ENCODE measurements around the gene MDH2. TPM values are rescaled to one million over a fixed set of nuclear protein-coding genes. Genes with fewer than 3 reads are reported as not detected.

MDH2 gene
- total and polyA plus RNA-seq, 2 of the 8 experiments (the other 6 are each of a cell fraction or from before 2014, with no cell fraction given), result 203 to 254 TPM

- H3K4me1 ChIP-seq (replicated peaks in 1 of 4; ENCODE audit: control insufficient read depth in 3 of 4, insufficient read depth in 4 of 4, low read length in 3 of 4), result no peaks in the 10 kb centered on the region
- DNase-seq (ENCODE audit: low read depth in 1 of 2, low spot score in 2 of 2) (no peak), FAIRE-seq (no peak)
- no peak overlapping the region for H4K91ac ChIP-seq (replicated peaks; ENCODE audit: insufficient read length, low read length)
- WGBS, 2 experiments (ENCODE audit: extremely low coverage in 1 of 2, insufficient coverage in 1 of 2, insufficient read length in 1 of 2, insufficient replicate concordance in 2 of 2, low coverage in 1 of 2, low lambda C conversion rate in 2 of 2, missing lambda C conversion rate in 1 of 2), result 92% methylated on average over 5 of the region's 5 CpGs; no CpG with 5 or more reads in 1 of the 2 experiments
- H3K79me2 ChIP-seq (ENCODE audit: control insufficient read depth in 1 of 2, insufficient read depth in 2 of 2, low read length in 2 of 2), result no peaks in the 10 kb centered on the region
- H2BK12ac ChIP-seq (ENCODE audit: low read depth, low read length), result no peak overlapping the region
- no peaks in the 10 kb centered on the region for H4K20me1 ChIP-seq (replicated peaks in 1 of 2; ENCODE audit: control insufficient read depth in 1 of 2, insufficient read depth in 2 of 2, low read length in 2 of 2)
- no peak overlapping the region for H3K18ac ChIP-seq (ENCODE audit: extremely low read depth, low read length)
- no peak overlapping the region for H3K14ac ChIP-seq (ENCODE audit: insufficient read length)
- no peak overlapping the region for H4K5ac ChIP-seq (ENCODE audit: insufficient read length, low read depth, low read length)
- no peak overlapping the region for H2BK5ac ChIP-seq (ENCODE audit: low read depth, low read length)
- no peaks in the 10 kb centered on the region for H3K79me1 ChIP-seq (ENCODE audit: low read depth, low read length)
- ChIA-PET CTCF (ENCODE audit: partially characterized antibody) (interaction anchor here (1.3 kb wide), 1 partner anchor 38 kb away, joined by 3 read pairs; no protein-coding TSS in a partner anchor), POLR2A (ENCODE audit: partially characterized antibody) (no interaction called here)
- TF ChIP-seq SRF (IDR thresholded peaks at IDR 0.05; ENCODE audit: low read depth, low read length), result no peak
- TF ChIP-seq KDM5A (IDR thresholded peaks at IDR 0.05; ENCODE audit: low read length), result no peak
- no peak for TF ChIP-seq POLR2A (IDR thresholded peaks at IDR 0.05; ENCODE audit: control extremely low read depth in 1 of 2, low read depth in 2 of 2, low read length in 2 of 2)
- no peak for TF ChIP-seq GABPA (IDR thresholded peaks at IDR 0.05; ENCODE audit: borderline replicate concordance, insufficient read depth, low read length)
- H3K23ac ChIP-seq (ENCODE audit: insufficient read length), result no peak overlapping the region
- H2AFZ ChIP-seq (ENCODE audit: low read length), result no peak overlapping the region
- H3K4ac ChIP-seq (replicated peaks; ENCODE audit: insufficient read length, low read depth, low read length), result no peak overlapping the region
- H3K27ac ChIP-seq (ENCODE audit: low read depth, low read length), result no peak overlapping the region
- no peak overlapping the region for H3K9ac ChIP-seq (replicated peaks in 1 of 4; ENCODE audit: extremely low read depth in 1 of 4, low read depth in 3 of 4, low read length in 3 of 4)
- no peak overlapping the region for H3K4me3 ChIP-seq (ENCODE audit: extremely low read depth in 1 of 4, insufficient read depth in 2 of 4, low read depth in 3 of 4, low read length in 4 of 4)
- no peaks in the 10 kb centered on the region for H3K9me3 ChIP-seq (ENCODE audit: insufficient read depth in 2 of 2, low read depth in 1 of 2, low read length in 1 of 2)
- H3K4me2 ChIP-seq (ENCODE audit: insufficient read depth in 1 of 2, low read depth in 2 of 2, low read length in 2 of 2), result no peak overlapping the region
- H2BK120ac ChIP-seq (replicated peaks; ENCODE audit: low read depth, low read length), result no peak overlapping the region
- H2AK5ac ChIP-seq (ENCODE audit: low read depth, low read length), result no peak overlapping the region
- H3K27me3 ChIP-seq (replicated peaks in 1 of 4; ENCODE audit: control insufficient read depth in 3 of 4, extremely low read depth in 1 of 4, insufficient read depth in 3 of 4, low read length in 3 of 4), result no peaks in the 10 kb centered on the region
- no peaks in the 10 kb centered on the region for H3K23me2 ChIP-seq (ENCODE audit: low read depth, low read length)
- H4K8ac ChIP-seq (ENCODE audit: extremely low read depth, insufficient read depth, low read length), result no peak overlapping the region
- no peaks in the 10 kb centered on the region for H3K36me3 ChIP-seq (ENCODE audit: control insufficient read depth in 2 of 4, insufficient read depth in 4 of 4, low read length in 3 of 4)
- no peak overlapping the region for H2BK20ac ChIP-seq (ENCODE audit: low read length)
- H2BK15ac ChIP-seq (ENCODE audit: low read length), result no peak overlapping the region
- no peak overlapping the region for H3K56ac ChIP-seq (replicated peaks; ENCODE audit: insufficient read length, low read depth, low read length)
Observed at GRCh38 chr7:76106893-76107292, 59.0 kb downstream of the MDH2 start.
